K562 (cell line): Measurements from ENCODE around the gene ANK3. TPM values are rescaled to one million over a fixed set of nuclear protein-coding genes. Genes with fewer than 3 reads are reported as not detected.
A peak's percentile ranks its signal among the peaks of the same experiment; 100 is the strongest.

Experiments
- ADNP ChIP-seq: fragments of 200-800 bp; sonication (Bioruptor generic); IDR thresholded peaks from 2 replicates; pipeline ENCODE4 v1.6.1; 2016; ENCODE audit warnings: missing genetic modification characterization, missing compliant biosample characterization
- ATF6 ChIP-seq: sonication (generic); formaldehyde crosslinking; IDR thresholded peaks from 2 replicates; pipeline ENCODE4 v1.4.0; 2020; ENCODE audit warnings: mild to moderate bottlenecking, missing genetic modification reagents
- CCAR2 ChIP-seq: fragments of 200-400 bp; formaldehyde crosslinking; IDR thresholded peaks from 2 replicates; pipeline ENCODE4 v1.6.1; 2017; ENCODE audit warnings: mild to moderate bottlenecking, low read depth, low read length
- HMGXB4 ChIP-seq: sonication (generic); formaldehyde crosslinking; IDR thresholded peaks from 2 replicates; pipeline ENCODE4 v1.8.1; 2023; ENCODE audit warnings: mild to moderate bottlenecking, missing genetic modification reagents
- KLF1 ChIP-seq: fragments of 450-650 bp; IDR thresholded peaks from 2 replicates; pipeline ENCODE4 v1.6.1; 2016; ENCODE audit warnings: missing genetic modification characterization, missing compliant biosample characterization
- MGA ChIP-seq: fragments of 450-650 bp; IDR thresholded peaks from 2 replicates; pipeline ENCODE4 v1.6.1; 2016; ENCODE audit warnings: mild to moderate bottlenecking, moderate library complexity
- NCOA4 ChIP-seq: fragments of 450-650 bp; IDR thresholded peaks from 2 replicates; pipeline ENCODE4 v1.6.1; 2018; ENCODE audit warnings: mild to moderate bottlenecking; ENCODE audit not compliant: partially characterized antibody
- POLR2G ChIP-seq: fragments of 200-400 bp; formaldehyde crosslinking; IDR thresholded peaks from 2 replicates; pipeline ENCODE4 v1.6.1; 2017; ENCODE audit warnings: low read depth, mild to moderate bottlenecking, antibody characterized with exemption, low read length, moderate library complexity
- SNIP1 ChIP-seq: fragments of 450-650 bp; IDR thresholded peaks from 2 replicates; pipeline ENCODE4 v1.7.1; 2017; ENCODE audit warnings: low read depth, mild to moderate bottlenecking
- ZBTB7A ChIP-seq: IDR thresholded peaks from 2 replicates; pipeline ENCODE4 v1.6.1; 2011; ENCODE audit warnings: low read depth, mild to moderate bottlenecking, low read length, moderate library complexity, borderline replicate concordance; ENCODE audit not compliant: control insufficient read depth
- ZNF165 ChIP-seq: fragments of 250-450 bp; sonication (Bioruptor Pico); IDR thresholded peaks from 2 replicates; pipeline ENCODE4 v1.4.0; 2020; ENCODE audit warnings: borderline replicate concordance
- polyA plus RNA-seq, 8 experiments: library from polyadenylated mRNA; depleted of rRNA in 4 of 8; stranded (reverse) in 5 of 8; unstranded in 3 of 8; fragments of >200 nt; fragmentation: Nextera tagmentation in 2 of 8; fragmentation: Illumina TruSeq in 1 of 8; extraction: Ambion mirVana in 2 of 8; extraction: Trizol in 1 of 8; gene quantifications; 2 replicates each; pipeline versions ENCODE4 v1.2.1 to v1.2.3, GENCODE V29; 2011 to 2014; ENCODE audit warnings: inconsistent platforms in 1 of 8, missing spikeins in 1 of 8
- total RNA-seq, 7 experiments: library from RNA; depleted of rRNA in 6 of 7; stranded (reverse); fragments of >200 nt in 6 of 7; fragmentation: Illumina TruSeq in 2 of 7; extraction: Trizol in 2 of 7; gene quantifications; 2 replicates each; pipeline versions ENCODE4 v1.2.1 to v1.2.3, GENCODE V29; 2011 to 2021; ENCODE audit warnings: low replicate concordance in 1 of 7

ANK3 gene
- total and polyA plus RNA-seq, 9 of the 15 experiments (the other 6 are each of a cell fraction or from before 2014, with no cell fraction given): 10.0 to 32.3 (median 17.9) TPM

- TF ChIP-seq ATF6 (no peak), HMGXB4 (CRISPR knock-in tag) (no peak), MGA (peak; percentile 52), CCAR2 (no peak), ZBTB7A (no peak), ZNF165 (CRISPR knock-in tag) (no peak), NCOA4 (no peak), ADNP (tag) (peak; percentile 39; the same call in 1 of the 2 replicates), KLF1 (tag) (no peak), SNIP1 (no peak), POLR2G (no peak)
Observed at GRCh38 chr10:60298408-60299389, 91.0 kb downstream of the ANK3 start (continued).
